Articular chondrocyte of knee joint (primary cell): ENCODE measurements around the gene GOLGA6L26. TPM values are rescaled to one million over a fixed set of nuclear protein-coding genes. Genes with fewer than 3 reads are reported as not detected.

Experiments
- small RNA-seq: library from RNA; depleted of rRNA; stranded (forward); fragments of <200 nt; gene quantifications from one replicate; pipeline ENCODE3, GENCODE V24; 2012
- total RNA-seq: library from RNA; depleted of rRNA; stranded (reverse); fragments of >200 nt; gene quantifications from 2 replicates; pipeline ENCODE4 v1.2.3, GENCODE V29; 2012

GOLGA6L26 gene, protein sequence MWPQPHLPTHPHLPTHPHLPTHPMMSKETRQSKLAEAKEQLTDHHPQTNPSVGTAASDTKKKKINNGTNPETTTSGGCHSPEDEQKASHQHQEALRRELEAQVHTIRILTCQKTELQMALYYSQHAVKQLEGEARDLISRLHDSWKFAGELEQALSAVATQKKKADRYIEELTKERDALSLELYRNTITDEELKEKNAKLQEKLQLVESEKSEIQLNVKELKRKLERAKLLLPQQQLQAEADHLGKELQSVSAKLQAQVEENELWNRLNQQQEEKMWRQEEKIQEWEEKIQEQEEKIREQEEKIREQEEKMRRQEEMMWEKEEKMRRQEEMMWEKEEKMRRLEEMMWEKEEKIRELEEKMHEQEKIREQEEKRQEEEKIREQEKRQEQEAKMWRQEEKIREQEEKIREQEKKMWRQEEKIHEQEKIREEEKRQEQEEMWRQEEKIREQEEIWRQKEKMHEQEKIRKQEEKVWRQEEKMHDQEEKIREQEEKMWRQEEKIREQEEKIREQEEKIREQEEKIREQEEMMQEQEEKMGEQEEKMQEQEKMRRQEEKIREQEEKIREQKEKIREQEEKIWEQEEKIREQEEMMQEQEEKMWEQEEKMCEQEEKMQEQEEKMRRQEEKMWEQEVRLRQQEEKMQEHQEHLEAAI
- not detected in 2 replicates for total RNA-seq

DNA sequence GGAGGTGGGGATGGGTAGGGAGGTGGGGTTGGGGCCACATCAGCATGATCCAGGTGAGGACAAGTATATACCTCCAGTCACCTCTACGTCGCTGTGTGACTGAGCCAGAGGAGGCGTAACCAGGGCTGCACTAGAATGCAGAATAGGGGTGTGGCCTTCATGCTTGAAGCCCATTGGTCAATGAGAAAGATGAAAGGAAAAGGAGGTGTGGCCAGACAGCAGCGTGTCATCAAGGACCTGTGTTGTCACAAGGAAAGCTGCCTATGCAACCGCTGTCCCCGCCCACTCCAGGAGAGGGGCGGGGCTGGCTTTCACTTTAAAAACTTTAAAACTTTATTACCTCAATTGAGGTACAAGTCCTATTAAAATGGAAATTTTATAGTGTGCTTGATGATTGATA is at the start of gene GOLGA6L26:
Gene GOLGA6L26, minus strand, starts transcription at position 101 of the 400 bp plus-strand sequence. Its CDS starts 61 bp downstream, at position 40.

GRCh38 chr15:23354448-23354847 is 20.5 kb upstream of the GOLGA6L26 start, which contains the start of gene GOLGA8S:
Gene GOLGA8S, plus strand, starts transcription at chr15:23354748. Its CDS starts 62 bp downstream, at chr15:23354810.

Small RNA genes within 50 kb of the gene (small RNA-seq; reads per million reads assigned to genes)
- not detected for gene RN7SL536P

Other genes starting within 250 kb of the GOLGA6L26 start
- not detected in 2 replicates for gene GOLGA6L1, start 197.4 kb downstream of the GOLGA6L26 start, total RNA-seq
- 0.13 and 0.22 TPM in 2 replicates for gene GOLGA8S, start 20.6 kb upstream of the GOLGA6L26 start, total RNA-seq
- not detected in 2 replicates for gene GOLGA6L2, start 113.0 kb upstream of the GOLGA6L26 start, total RNA-seq
- gene MKRN3, start 231.5 kb upstream of the GOLGA6L26 start, total RNA-seq: not detected in 2 replicates